HUDEP-2 (cell line): ENCODE data around the gene OSER1.
"Not testable (repeated sequence)": the region's sequence is repeated elsewhere in the genome, so short reads cannot be mapped to it uniquely, and the experiment has no call there.

Experiments used
- DNase-seq, 76 experiments: peaks; one replicate each; lab custom pipeline; 2025; ENCODE audit not compliant: unreplicated experiment in 76 of 76; lab: John Stamatoyannopoulos, UW

OSER1 gene

DNA sequence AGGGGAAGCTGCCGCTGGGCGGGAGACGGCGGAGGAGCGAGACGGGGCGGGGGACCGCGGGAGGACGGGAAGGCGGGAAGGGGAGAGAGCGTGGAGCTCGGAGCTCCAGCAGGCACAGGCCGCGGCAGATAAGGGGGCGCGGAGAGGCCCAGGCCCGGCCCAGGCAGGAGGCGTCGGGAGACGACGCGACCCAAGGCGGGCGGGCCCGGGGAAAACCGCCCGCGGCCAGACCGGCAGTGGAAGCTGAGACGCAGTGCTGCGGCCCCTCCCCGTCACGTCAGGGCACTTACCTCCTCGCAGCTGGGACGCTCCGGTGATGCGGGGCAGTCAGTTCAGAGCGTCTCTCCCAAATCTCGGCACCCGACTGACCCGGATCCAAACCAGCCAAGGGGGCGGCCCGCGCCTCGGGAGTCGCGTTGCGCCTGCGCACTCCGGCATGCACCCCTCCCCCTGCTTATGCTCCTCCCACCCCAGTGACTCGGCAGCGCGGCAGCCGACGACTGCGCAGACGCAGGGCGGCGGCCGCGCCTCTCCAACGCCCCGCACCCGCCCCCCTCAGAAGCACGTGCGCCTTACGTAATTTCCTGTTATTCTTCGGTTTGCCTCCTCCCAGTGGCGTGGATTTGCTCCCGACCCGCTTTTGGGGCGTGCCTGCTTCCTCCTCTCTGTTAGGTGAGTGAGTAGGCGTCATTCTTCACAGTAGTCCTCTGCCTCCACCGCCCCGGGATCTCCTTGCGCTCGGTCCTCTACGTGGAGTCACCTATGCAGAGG lies at the start of gene OSER1:
Gene OSER1 (minus strand): TSS at position 366 of the 771 bp plus-strand sequence. CDS start 3,814 bp downstream, outside the sequence.
- peak in 75 of 76 experiments; percentile 33 to 99 (median 94) for DNase-seq

DNA sequence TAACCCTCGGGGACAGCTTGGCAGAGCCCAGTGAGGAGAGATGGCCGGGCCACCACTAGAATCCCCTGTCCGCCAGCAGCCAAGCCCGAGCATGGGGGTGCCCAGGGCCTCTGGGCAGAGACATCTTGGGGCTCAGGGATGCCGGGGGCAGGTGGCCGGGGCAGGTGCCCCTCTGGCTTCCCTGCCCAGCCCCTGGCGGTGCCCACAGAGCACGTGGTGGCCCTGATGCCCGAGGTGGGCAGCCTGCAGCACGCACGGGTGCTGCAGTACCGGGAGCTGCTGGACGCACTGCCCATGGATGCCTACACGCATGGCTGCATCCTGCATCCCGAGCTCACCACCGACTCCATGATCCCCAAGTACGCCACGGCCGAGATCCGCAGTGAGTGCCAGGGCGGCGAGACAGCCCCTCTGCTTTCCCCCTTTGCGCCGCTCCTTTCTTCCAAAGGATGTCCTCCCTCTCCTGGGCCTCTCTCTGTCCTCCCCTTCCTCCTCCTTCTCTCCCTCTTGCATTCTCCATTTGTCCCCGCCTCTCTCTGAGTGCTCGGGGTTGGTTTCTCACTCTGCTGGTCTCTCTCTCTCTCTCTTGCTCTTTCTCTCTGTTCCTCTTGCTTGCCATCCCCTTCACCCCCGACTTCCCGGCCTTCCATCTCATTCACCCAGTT lies 47.8 kb upstream of the OSER1 start:
- DNase-seq: no peak

DNA sequence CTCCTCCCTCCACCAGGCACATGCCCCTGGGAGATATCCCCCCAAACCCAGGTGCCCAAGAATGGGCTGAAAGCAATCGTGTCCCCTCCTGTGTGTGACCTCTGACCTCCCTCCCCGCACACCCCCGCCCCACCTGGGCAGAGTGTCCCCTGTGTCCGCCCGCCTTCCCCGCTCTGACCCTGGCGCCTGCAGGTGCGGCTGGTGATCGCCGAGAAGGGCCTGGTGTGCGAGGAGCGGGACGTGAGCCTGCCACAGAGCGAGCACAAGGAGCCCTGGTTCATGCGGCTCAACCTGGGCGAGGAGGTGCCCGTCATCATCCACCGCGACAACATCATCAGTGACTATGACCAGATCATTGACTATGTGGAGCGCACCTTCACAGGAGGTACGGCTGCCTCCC lies 46.4 kb upstream of the OSER1 start:
- no peak for DNase-seq

DNA sequence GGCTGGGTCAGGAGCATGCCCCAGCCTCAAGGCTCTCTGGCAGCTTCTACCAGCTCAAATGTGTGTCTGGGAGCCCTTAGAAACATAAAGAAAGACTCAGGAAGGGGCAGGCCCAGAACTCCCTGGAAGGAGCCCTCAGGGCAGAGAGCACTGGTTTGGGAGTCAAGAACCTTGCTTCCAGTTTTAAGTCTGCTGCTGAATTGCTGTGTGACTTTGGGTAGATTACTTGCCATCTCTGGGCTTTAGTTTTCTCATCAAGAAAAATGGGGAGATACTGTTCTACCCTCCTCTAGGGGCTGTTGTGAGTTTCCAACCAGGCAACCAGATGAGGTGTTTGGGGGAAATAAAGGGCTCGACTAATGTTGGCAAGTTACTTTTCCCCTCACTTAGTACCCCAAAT lies 45.4 kb upstream of the OSER1 start:
- DNase-seq: no peak

DNA sequence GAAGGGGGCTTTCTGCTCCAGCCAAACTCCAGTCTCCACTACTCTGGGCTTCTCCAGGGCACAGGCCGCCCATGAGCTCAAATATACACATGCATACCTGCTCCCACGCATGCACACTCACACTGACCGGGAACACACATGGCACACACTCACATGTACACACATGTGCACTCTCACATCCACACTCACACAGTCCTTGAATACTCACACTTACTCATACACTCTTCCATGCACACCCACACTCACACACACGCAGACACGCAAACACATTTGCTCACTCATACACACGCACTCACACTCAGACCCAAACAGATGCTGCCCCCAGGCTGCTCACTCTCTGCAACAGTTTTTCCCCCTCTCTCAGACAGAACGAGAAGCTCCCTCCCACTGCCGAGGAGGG lies 43.5 kb upstream of the OSER1 start:
- no peak for DNase-seq

DNA sequence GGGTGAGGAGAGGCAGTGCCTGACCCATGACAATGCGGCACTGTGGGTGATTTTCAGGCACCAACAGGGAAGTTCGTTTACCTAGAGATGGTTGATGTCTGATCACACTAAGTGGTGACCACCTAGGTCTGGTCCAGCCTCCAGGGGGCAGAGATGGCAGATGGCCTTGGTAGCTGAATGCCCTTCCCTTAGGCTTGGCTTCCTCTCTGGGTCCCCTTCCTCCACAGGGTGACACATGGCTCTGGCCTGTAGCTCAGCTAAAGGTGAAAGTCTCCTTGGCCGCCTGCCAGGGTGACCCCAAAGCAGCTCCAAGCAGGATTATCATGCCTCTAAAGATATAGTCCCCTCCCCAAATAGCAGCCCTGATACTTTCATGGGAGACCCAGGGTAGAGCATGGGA lies 43.0 kb upstream of the OSER1 start:
- DNase-seq: peak in 1 of 76 experiments; percentile 5

DNA sequence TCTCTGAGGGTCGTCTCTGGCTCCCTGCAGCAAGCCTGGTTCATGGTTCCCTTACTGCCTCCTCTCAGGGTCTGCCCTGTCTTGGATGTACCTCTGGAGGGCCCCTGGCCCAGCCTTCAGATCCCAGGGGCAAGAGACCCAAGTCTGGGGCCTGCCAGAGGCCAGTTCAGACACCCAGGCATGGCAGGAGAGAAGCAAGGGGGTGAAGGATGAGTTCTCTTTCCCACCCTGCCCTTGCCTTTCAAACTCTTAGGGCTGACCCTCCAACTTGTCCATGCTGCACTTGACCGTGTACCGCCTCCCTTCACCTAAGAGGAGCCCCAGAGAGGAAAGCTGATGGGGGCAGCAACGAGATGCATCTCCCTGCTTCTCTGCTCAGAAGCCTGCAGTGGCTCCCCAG lies 40.7 kb upstream of the OSER1 start:
- DNase-seq: no peak

DNA sequence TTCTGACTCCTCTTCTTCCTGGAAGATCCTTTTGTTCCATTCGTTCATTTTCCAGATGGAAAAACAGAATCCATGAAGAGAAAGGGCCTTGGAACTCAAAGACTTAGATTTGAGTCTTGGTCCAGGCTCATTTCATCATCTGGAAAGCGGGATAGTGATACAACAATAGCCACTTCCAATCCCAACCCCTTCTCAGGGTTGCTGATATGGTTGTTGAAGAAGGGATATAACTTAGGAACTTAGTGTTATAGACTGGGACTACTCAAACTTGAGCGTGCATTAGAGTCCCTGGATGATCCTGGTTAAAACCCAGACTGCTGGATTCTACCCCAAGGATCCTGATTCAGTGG lies 37.8 kb upstream of the OSER1 start:
- no peak for DNase-seq

DNA sequence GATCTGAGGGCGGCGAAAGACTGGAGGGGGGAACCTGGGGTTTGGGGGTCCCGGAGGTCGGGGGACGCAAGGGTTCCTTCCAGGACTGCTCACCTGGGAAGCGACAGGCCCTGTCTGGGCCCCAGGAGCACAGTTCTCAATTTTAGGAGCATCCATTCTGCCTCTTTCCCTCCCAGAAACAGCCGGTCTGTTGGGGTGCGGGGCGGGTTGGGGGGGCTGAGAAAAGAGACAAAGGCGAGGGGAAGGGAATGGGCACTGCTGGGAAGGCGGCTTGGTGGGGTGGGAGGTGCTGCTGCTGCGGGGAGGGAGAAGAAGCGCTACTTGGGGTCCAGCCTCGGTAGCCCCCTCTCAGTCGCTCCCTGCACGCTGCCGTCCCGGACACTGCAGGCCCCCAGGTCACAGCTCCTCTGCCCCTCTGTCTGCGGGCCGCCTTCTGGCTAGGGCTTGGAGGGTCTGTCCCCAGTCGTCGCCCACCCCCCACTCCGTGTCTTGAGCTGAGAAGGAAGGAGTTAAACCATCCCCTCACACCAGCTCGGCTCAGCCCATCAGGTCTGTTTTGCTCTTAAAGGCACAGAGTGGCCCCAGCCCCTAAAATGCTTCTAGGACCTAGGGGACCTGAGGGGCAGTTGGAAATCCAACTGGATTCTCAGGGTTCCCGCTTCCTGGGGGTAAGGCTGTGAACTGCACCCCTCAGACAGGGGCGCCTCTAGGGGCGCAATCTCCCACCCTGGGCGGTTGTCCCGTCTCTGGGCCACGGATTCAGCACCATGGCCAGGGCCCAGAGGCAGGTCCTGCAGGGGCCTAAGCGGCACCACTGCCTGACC lies 37.2 kb upstream of the OSER1 start:
- DNase-seq: peak in 50 of 76 experiments; percentile 2 to 59 (median 27)

DNA sequence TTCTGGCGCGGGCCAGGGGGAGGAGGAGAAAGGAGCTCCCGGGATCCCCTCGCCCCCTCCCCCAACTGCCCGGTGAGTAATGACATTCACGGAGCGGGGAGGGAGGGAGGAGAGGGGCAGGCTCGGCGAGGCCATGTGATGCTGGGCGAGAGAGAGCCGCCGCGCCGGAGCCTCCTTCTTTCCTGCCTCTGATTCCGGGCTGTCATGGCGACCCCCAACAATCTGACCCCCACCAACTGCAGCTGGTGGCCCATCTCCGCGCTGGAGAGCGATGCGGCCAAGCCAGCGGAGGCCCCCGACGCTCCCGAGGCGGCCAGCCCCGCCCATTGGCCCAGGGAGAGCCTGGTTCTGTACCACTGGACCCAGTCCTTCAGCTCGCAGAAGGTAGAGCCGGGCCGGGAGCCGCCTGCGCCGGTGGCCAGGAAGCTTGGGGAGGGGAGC lies 36.6 kb upstream of the OSER1 start, which contains the start of gene GDAP1L1:
Gene GDAP1L1 (plus strand): TSS at position 178 of the 441 bp plus-strand sequence. CDS start 27 bp downstream, at position 205.
- no peak for DNase-seq

DNA sequence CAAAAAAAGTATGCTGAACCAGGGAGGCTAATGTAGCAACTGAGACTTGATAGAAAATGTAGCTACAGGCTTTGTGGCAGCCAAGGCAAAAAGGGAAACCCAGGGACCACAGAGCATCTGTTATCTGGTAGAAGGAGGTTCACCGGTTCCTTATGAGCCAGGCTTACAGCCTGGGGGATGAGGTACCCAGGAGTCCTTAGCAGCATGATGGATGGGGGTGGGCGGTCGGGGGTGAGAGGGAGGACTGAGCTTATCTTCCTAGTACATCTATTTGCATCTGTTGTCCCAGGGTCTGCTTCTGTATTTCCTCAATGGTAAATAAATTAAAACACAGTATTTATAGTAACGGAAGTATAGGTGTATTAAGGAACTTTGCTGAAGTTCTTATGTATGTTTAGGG lies 35.4 kb upstream of the OSER1 start:
- DNase-seq: no peak

DNA sequence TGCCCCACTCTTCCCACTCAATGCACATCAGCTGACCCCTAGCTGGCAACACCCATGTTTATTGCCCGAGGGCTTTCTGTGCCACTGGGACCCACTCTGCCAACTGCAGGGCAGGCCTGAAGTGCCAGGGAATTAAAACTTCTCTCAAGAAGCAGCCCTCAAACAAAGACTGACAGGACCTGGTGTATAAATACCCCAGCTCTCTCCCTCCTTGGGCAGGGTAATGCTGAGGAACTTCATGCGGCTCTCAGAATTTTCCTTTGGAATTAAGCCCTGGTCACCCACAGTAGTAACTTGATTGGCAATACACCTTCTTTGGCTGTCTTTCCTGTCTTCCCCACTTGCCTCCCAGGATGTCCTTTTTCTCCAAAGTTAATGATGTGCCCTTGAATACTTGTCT lies 31.2 kb upstream of the OSER1 start:
- DNase-seq: no peak

DNA sequence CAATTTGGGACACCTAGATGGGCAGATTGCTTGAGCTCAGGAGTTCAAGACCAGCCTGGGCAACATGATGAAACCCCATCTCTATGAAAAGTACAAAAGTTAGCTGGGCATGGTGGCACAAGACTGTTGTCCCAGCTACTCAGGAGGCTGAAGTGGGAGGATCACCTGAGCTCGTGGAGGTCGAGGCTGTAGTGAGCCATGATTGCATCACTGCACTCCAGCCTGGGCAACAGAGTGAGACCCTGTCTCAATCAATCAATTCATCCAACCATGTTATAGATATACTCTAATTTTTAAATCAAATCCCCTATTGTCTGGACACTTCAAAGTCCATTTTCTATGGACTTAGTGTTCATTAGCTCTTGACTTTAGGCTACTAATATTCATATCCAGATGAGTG lies 26.3 kb upstream of the OSER1 start:
- not testable (repeated sequence) for DNase-seq

DNA sequence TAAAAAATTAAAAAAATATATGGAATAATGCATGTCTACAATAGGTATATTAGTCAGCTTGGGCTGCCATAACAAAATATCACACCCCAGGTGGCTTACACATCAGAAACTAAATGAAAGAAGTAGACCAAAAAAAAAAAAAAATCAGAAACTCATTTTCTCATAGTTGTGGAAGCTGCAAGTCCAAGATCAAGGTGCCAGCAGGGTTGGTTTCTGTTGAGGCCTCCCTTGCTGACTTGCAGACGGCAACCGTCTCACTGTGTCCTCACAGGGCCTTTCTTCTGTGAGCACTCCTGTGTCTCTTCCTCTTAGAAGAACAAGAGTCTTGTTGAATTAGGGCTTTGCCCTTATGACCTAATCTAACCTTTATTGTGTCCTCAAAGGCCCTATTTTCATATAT lies 25.1 kb upstream of the OSER1 start:
- no peak for DNase-seq

DNA sequence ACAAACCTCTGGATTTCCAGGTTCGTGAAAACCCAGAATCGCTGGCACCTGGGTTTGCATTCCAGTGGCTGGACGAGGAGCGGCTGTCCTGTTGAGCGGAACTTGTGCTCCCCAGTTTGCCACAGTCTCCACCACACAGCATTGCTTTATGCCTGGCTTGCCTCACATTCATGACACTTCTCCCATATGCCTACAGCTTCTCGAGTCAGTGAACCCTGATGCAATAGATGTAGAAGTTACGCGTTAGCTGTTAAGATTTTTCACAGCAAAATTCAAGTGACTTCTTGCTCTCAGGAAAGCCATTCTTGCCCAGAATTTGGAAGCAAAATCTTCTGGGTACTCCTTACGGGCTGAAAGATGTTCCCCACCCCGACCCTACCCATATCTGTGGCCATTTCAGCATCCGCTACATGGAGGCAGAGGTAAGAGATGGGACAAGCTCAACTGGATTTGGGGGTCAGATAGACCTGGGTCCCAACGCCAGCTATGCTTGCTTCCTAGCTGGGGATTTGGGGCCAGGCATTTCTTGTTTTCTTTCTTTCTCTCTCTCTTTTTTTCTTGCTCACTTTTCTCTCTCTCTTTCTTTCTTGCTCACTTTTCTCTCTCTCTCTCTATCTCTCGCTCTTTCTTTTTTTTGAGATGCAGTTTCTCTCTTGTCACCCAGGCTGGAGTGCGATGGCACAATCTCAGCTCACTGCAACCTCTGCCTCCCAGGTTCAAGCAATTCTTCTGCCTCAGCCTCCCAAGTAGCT lies 24.2 kb upstream of the OSER1 start:
- no peak for DNase-seq

DNA sequence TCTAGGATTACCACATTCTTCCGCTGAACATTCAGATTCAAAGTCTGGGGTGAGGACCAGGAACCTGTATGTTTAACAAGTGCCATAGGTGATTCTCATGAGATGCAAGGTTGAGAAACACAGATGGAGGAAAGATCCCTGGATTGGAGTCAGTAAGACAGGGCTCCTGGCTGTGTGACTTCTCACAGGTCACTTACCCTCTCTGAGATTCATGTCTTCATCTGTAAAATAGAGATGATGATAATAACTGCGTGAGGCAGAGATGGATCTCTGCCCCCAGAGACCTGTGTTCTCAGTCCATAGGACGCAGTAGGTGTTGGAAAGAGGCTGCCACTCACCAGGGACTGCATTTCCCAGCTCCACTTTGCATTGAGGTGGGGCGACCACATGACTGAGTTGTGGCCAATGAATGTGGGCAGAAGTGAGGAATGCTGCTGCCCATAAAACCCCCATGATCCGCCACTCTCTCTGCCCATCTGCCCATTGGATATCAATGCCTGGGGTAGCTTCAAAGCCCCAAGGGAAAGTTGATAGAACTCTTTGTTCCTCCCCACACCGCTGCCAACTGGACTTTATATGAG lies 23.0 kb upstream of the OSER1 start:
- no peak for DNase-seq

DNA sequence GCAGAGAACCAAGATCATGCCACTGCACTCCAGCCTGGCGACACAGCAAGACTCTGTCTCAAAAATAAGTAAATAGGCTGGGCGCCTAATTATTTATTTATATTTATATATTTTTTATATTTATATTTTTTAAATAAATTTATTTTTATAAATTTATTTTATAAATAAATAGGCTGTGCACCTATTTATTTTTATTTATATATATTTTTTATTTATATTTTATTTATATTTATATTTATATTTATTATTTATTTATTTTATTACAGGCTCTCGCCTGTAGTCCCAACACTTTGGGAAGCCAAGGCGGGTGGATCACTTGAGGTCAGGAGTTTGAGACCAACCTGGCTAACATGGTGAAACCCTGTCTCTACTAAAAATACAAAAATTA lies 21.9 kb upstream of the OSER1 start:
- not testable (repeated sequence) for DNase-seq

DNA sequence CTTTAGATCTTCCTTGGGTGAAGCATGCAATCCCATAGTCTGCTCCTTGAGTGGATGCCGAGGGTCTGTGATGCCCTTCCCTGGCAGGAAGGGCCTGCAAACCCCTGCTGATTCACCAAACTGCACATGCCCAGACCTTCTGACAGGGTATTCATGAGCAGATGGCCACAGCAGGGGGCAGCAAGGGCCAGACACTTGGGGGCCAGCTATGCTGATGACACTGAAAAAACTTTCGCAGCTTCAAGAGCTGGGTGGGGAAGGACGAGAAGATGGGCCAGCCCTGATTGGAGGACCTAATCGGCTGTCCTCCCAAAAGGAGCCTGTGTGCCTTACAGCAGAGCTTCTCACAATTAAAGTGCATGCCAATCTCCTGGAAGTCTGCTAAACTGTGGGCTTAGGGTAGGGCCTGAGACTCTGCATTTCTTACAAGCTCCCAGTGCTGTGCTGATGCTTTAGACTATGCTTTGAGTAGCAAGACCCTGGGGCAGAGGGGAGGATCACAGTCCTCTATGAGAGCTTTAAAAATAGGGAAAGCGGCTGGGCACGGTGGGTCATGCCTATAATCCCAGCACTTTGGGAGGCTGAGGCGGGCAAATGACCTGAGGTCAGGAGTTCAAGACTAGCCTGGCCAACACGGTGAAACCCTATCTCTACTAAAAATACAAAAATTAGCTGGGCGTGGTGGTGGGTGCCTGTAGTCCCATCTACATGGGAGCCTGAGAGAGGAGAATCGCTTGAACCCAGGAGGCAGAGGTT lies 21.3 kb upstream of the OSER1 start:
- DNase-seq: peak in 3 of 76 experiments; percentile 2 to 11 (median 10)

DNA sequence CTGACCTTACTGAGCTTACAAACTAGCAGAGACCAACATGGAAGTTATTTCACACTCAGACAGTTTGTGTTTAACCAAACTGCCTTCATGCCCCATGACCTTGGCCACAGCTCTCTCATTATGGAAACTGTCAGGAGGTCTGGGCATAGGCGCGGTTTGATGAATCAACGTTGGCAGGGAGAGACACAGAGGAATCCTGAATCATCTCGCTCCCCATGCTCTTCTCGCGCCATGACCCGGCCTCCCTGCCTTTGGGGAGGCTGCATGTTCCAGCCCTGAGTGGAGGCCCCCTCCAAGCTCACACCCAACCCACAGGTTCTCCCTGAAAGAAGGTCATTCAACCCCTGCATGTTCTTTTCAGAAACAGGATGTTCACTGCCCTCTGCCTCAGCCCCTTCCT lies 20.6 kb upstream of the OSER1 start:
- DNase-seq: no peak
